ENCODE results near the gene MYH9. TPM values are rescaled to one million over a fixed set of nuclear protein-coding genes. Genes with fewer than 3 reads are reported as not detected.
A peak's percentile ranks its signal among the peaks of the same experiment; 100 is the strongest.
"Not testable (repeated sequence)": the region's sequence is repeated elsewhere in the genome, so short reads cannot be mapped to it uniquely, and the experiment has no call there.

The MYH9 gene
- total RNA-seq, 1 experiment from 2014 or later: 414 TPM

DNA sequence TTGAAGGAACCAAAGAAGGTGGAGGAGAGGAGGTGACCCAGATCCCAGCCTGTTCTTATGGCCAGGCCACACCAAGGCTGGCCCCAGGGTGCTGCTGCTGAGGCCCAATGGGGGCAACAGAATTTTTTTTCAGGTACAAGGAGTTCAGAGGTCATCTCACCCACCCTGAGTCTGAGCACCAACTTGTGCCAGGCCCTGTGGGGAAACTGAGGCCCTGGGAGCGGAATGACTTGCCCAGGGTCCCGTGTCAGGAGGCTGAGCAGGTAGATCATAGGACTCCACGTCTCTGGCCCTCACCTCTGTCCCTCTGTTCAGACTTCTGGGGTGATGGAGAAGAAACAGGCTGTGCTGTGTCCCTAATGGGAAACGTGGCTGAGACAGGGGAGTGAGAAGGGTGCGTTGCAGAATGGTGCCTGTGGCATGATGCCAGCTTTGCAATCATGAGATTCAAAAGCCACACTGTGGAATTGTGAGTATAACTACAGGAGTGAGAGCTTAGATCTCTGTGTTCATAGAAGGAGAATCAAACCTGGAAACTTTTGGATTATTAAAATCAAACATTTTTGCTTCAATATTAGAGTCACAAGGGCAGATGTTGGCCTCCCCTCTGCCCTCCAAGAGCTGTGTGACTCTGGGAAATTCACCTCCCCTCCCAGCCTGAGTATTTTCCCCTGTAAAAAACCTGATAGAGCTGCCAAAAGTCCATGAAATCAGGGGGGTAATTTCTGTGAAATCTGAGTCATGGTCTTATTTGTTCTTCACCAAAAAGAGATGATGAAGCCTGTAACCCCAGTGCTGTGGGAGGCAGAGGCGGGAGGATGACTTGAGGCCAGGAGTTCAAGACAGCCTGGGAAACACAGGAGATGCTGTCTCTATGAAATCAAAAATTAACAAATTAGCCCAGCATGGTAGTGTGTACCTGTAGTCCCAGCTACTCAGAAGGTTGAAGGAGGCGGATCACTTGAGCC lies 134.0 kb downstream of the MYH9 start:
- in situ Hi-C loops (cut with HindIII; ENCODE audit: low pct_unique_long_range_greater_than_20kb, low sequenced_read_pairs): no loop called here
- DNase-seq (ENCODE audit: low read depth): no peak

- in situ Hi-C loops (cut with HindIII; ENCODE audit: low pct_unique_long_range_greater_than_20kb, low sequenced_read_pairs): no loop called here
- DNase-seq (ENCODE audit: low read depth): peak; percentile 84
Measured at GRCh38 chr22:36252754-36253522, 134.8 kb downstream of the MYH9 start, which contains the start of gene APOL1. APOL1 (plus strand) TSS chr22:36253133; CDS start chr22:36254956, 1,823 bp downstream.

- in situ Hi-C loops (cut with HindIII; ENCODE audit: low pct_unique_long_range_greater_than_20kb, low sequenced_read_pairs); DNase-seq (ENCODE audit: low read depth): not testable (repeated sequence)
Measured at GRCh38 chr22:36251979-36252608, 135.7 kb downstream of the MYH9 start.

GRCh38 chr22:36250292-36250960 lies 137.3 kb downstream of the MYH9 start:
- in situ Hi-C loops (cut with HindIII; ENCODE audit: low pct_unique_long_range_greater_than_20kb, low sequenced_read_pairs): not testable (repeated sequence)
- peak; percentile 82 for DNase-seq (ENCODE audit: low read depth)

- peak; percentile 47 for DNase-seq (ENCODE audit: low read depth)
- in situ Hi-C loops (cut with HindIII; ENCODE audit: low pct_unique_long_range_greater_than_20kb, low sequenced_read_pairs): no loop called here
Measured at GRCh38 chr22:36249160-36249559, 138.6 kb downstream of the MYH9 start.

GRCh38 chr22:36247955-36248354 lies 139.8 kb downstream of the MYH9 start:
- in situ Hi-C loops (cut with HindIII; ENCODE audit: low pct_unique_long_range_greater_than_20kb, low sequenced_read_pairs): no loop called here
- DNase-seq (ENCODE audit: low read depth): no peak

- in situ Hi-C loops (cut with HindIII; ENCODE audit: low pct_unique_long_range_greater_than_20kb, low sequenced_read_pairs): no loop called here
Measured at GRCh38 chr22:36246718-36247117, 141.0 kb downstream of the MYH9 start.

DNA sequence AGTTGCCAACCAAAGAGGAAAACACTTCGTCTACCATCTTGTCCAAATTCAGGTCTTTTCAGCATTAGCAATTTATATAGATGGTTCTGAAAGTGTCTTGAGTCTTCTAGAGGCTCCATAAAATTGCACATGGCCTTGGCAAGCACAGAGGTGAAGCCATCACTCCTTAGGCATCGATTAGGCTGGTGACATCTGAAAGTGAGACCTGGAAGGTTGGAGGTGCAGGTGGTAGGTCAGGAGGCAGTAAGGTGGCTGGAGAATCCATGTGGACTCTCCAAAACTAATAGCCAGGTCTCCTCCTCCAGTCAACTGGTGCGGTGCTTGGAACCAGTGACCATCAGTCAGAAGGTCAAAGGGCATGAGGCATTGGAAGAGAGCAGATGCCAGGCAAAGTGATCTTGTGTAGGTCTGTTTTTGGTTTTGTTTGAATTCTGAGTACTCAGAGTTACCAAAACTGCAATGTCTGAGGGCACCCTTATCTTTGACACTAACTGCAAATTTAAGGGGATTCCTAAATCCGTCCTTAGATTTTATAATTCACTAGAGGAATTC lies 141.9 kb downstream of the MYH9 start:
- no peak for DNase-seq (ENCODE audit: low read depth)
- in situ Hi-C loops (cut with HindIII; ENCODE audit: low pct_unique_long_range_greater_than_20kb, low sequenced_read_pairs): no loop called here

More at GRCh38 chr22:36246718-36247117, 141.0 kb downstream of the MYH9 start:
- DNase-seq (ENCODE audit: low read depth): no peak

- in situ Hi-C loops (cut with HindIII; ENCODE audit: low pct_unique_long_range_greater_than_20kb, low sequenced_read_pairs): no loop called here
- no peak for DNase-seq (ENCODE audit: low read depth)
Measured at GRCh38 chr22:36244522-36245391, 143.0 kb downstream of the MYH9 start.

DNA sequence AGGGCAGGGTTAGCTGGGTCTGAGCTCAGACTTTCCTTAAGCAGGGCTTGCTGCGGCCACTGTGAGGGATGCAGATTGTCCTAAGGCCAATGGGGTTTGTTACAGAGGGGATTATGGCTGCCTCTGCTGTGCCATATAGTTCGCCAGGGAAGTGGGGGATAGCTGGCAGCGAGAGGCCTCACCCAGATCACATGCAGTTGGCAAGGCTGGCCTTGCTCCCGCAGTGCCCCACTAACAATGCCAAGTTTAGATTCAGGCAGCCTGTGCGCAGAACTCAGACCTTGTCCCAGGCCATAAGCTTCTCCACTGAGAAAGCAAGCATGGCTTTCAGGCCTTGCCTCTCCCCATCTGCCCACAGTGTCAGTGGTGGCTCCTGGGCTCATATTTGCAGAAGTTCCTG lies 143.8 kb downstream of the MYH9 start:
- DNase-seq (ENCODE audit: low read depth): no peak
- in situ Hi-C loops (cut with HindIII; ENCODE audit: low pct_unique_long_range_greater_than_20kb, low sequenced_read_pairs): no loop called here

DNA sequence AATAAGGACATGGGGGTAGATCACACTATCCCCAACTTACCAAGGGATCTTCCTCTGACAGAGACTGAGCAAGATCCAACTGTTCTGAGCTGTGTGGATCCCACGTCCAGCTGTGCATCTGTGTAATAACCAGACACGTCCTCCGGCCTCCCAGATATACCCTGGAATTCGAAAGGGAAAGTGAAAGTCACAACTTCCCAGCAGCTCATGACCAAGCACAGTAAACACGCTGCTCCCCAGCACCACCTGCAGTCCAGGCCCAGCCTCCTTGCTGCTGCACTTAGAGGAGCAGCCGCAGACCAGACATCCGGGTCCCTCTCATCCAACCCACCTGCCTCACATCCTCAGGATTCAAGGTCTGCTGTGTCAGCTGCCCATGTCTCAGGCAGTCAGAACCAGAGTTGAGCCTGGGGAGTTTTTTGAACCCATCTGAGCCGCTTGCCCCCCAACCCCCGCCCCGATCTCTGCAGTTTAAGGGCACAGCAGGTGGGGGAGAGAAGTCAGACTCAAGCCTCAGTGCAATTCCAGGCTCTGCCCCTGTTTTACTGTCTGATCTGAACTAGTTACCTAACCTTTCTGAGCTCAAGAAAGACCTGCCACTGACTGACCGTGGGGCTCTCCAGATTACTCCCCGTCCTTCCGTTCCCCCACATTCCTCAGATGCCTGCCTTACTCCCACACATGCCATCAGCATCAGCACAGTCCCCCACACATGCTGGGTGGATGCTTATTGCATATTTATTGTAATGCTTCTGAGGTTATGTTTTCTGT lies 148.2 kb downstream of the MYH9 start, which contains the start of gene APOL2:
APOL2 (minus strand) TSS at position 127 of the 771 bp plus-strand sequence. CDS start 6,365 bp downstream, outside the sequence.
- peak; percentile 91 for DNase-seq (ENCODE audit: low read depth)
- in situ Hi-C loops (cut with HindIII; ENCODE audit: low pct_unique_long_range_greater_than_20kb, low sequenced_read_pairs): no loop called here

GRCh38 chr22:36239150-36239400 lies 148.7 kb downstream of the MYH9 start:
- DNase-seq (ENCODE audit: low read depth): no peak
- in situ Hi-C loops (cut with HindIII; ENCODE audit: low pct_unique_long_range_greater_than_20kb, low sequenced_read_pairs): no loop called here

DNA sequence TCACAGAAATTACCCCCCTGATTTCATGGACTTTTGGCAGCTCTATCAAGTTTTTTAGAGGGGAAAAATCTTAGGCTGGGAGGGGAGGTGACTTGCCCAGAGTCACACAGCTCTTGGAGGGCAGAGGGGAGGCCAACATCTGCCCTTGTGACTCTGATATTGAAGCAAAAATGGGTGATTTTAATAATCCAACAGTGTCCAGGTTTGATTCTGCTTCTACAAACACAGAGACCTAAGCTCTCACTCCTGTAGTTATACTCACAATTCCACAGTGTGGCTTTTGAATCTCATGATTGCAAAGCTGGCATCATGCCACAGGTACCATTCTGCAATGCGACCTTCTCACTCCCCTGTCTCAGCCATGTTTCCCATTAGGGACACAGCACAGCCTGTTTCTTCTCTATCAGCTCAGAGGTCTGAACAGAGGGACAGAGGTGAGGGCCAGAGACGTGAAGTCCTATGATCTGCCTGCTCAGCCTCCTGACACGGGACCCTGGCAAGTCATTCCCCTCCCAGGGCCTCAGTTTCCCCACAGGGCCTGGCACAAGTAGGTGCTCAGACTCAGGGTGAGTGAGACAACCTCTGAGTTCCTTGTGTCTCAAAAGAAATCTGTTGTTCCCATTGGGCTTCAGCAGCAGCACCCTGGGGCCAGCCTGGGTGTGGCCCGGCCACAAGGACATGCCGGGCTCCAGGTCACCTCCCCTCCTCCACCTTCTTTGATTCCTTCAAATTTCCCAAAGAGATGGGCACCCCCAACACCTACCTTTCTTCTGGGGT lies 149.2 kb downstream of the MYH9 start:
- in situ Hi-C loops (cut with HindIII; ENCODE audit: low pct_unique_long_range_greater_than_20kb, low sequenced_read_pairs): no loop called here
- DNase-seq (ENCODE audit: low read depth): no peak

- no peak for DNase-seq (ENCODE audit: low read depth)
- in situ Hi-C loops (cut with HindIII; ENCODE audit: low pct_unique_long_range_greater_than_20kb, low sequenced_read_pairs): no loop called here
Measured at GRCh38 chr22:36237462-36238372, 150.1 kb downstream of the MYH9 start.
